ENCODE measurements around the gene TNFRSF4.

TNFRSF4 gene

GRCh38 chr1:1232796-1233566 lies 19.0 kb upstream of the TNFRSF4 start:
- no peak for DNase-seq (ENCODE audit: low read depth)

- no peak for DNase-seq (ENCODE audit: low read depth)
These were observed 18.3 kb upstream of the TNFRSF4 start, which contains the start of gene B3GALT6 for GRCh38 chr1:1232208-1232795. TSS of gene B3GALT6 (plus strand) at chr1:1232237. CDS start at chr1:1232279, 42 bp downstream.

GRCh38 chr1:1231400-1232207 lies 17.7 kb upstream of the TNFRSF4 start, which contains the start of gene SDF4:
TSS of gene SDF4 (minus strand) at chr1:1232001. CDS start at chr1:1228772, 3,229 bp downstream.
- peak; percentile 75 for DNase-seq (ENCODE audit: low read depth)

- DNase-seq (ENCODE audit: low read depth), result peak; percentile 28
These were observed 16.9 kb upstream of the TNFRSF4 start for GRCh38 chr1:1230656-1231399.

GRCh38 chr1:1229770-1230169 lies 15.8 kb upstream of the TNFRSF4 start:
- DNase-seq (ENCODE audit: low read depth), result no peak

- DNase-seq (ENCODE audit: low read depth), result no peak
These were observed 14.8 kb upstream of the TNFRSF4 start for GRCh38 chr1:1228596-1229321.

- DNase-seq (ENCODE audit: low read depth), result no peak
These were observed 14.2 kb upstream of the TNFRSF4 start for GRCh38 chr1:1228187-1228586.

- DNase-seq (ENCODE audit: low read depth), result no peak
These were observed 13.4 kb upstream of the TNFRSF4 start for GRCh38 chr1:1227386-1227785.

- DNase-seq (ENCODE audit: low read depth), result no peak
These were observed 12.8 kb upstream of the TNFRSF4 start for GRCh38 chr1:1226566-1227362.

GRCh38 chr1:1225913-1226312 lies 12.0 kb upstream of the TNFRSF4 start:
- no peak for DNase-seq (ENCODE audit: low read depth)

GRCh38 chr1:1225238-1225845 lies 11.4 kb upstream of the TNFRSF4 start:
- DNase-seq (ENCODE audit: low read depth), result no peak

GRCh38 chr1:1223891-1224290 lies 9.9 kb upstream of the TNFRSF4 start:
- DNase-seq (ENCODE audit: low read depth), result no peak

- DNase-seq (ENCODE audit: low read depth), result no peak
These were observed 9.4 kb upstream of the TNFRSF4 start for GRCh38 chr1:1223321-1223720.

- no peak for DNase-seq (ENCODE audit: low read depth)
These were observed 8.7 kb upstream of the TNFRSF4 start for GRCh38 chr1:1222575-1223225.

- DNase-seq (ENCODE audit: low read depth), result no peak
These were observed 8.1 kb upstream of the TNFRSF4 start for GRCh38 chr1:1221887-1222574.

GRCh38 chr1:1220197-1220596 lies 6.2 kb upstream of the TNFRSF4 start:
- no peak for DNase-seq (ENCODE audit: low read depth)

- DNase-seq (ENCODE audit: low read depth), result no peak
These were observed 5.4 kb upstream of the TNFRSF4 start for GRCh38 chr1:1219341-1219740.

- DNase-seq (ENCODE audit: low read depth), result no peak
These were observed 4.7 kb upstream of the TNFRSF4 start for GRCh38 chr1:1218524-1219200.

Data from HS-5 (cell line).